ENCODE data around the gene LEP.

DNA sequence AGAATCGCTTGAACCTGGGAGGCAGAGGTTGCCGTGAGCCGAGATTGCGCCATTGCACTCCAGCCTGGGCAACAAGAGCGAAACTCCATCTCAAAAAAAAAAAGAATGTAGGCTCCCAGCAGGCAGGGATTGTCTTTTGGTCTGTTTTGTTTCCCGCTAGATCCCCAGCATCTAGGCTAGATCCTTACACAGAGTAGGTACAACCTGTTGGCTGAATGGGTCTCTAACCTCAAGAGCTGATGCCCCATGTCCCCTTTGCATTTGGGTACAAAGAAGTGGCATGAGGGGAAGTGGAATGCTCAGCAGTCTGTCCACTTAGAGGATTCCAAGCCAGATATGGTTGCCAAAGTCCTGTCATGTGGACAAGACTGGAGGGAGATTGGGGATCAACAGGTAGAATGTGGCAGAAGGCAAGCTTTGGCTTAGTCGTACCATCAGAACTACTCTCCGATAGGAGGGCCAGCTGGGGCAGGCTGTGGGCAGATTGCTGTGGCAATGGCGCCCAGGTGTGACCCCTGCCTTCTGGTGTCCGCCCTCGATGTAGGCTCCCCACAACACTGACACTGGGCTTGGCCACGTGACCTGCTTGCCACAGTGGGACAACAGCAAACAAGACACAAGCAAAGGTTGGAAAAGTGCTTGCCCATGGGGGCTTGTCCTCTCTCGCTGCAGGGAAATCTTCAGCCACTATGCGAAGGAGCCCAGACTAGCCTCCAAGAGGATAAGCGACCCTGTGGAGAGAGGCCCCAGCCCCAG lies 21.4 kb downstream of the LEP start:
- TF ChIP-seq EZH2 (IDR thresholded peaks at IDR 0.05), result no peak
- no peak for TF ChIP-seq POLR2AphosphoS5 (IDR thresholded peaks at IDR 0.05; ENCODE audit: borderline replicate concordance, low read depth, low read length)
- TF ChIP-seq FOXP2 (optimal IDR thresholded peaks at IDR 0.05; ENCODE audit: control extremely low read depth, extremely low read length, insufficient read depth), result no peak

All from SK-N-MC (cell line).